ENCODE results near the gene CTNND2. TPM values are rescaled to one million over a fixed set of nuclear protein-coding genes. Genes with fewer than 3 reads are reported as not detected.

CTNND2 gene
- total RNA-seq, 1 donor from 2014 or later, result 6.9 TPM

GRCh38 chr5:10985091-10985720, 919.0 kb downstream of the CTNND2 start:
- Histone ChIP-seq H3K4me1 (no peaks in the 10 kb centered on the region), H3K9me3 (no peaks in the 10 kb centered on the region), H3K4me3 (no peak overlapping the region), H3K27ac (no peak overlapping the region), H3K36me3 (no peaks in the 10 kb centered on the region), H3K27me3 (peaks cover 4% of the 10 kb centered on the region)
- no peak for TF ChIP-seq CTCF (IDR thresholded peaks at IDR 0.05)
- DNase-seq (no peak), ATAC-seq (no peak)
- intact Hi-C loops (cut with DNase I), result no loop called here

DNA sequence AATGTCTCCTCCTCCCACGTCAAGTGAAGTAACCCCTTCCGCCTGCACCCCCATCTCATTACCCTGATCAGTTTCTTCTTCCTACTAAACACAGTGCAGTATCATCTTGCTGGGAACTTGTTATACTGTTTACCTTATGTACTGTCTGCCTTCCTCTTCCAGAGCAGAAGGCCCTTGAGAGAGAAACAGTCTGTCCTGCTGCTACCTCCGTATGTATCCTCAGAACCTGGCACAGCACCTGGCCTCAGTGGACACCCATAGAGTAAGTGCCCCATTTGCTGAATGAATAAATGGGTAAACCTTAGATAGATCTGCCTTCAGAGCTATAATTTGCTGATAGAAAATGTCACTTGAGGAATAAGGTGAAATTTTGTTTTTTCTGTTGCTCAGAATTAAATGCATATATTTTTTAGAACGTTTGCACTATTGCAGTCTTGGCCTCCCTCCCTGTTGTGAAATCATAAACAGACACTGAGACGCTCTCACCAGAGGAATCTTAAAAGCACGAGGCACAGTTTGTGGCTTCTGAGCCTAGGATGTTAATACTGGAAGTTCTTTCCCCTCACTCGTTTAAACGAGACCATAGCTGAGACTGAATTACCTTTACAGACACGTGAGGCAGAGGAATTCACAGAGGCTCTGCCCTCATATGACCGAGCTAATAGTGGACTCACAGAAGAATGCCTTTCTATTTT, 920.1 kb downstream of the CTNND2 start:
- no peak overlapping the region for H3K27ac ChIP-seq
- no peaks in the 10 kb centered on the region for H3K9me3 ChIP-seq
- DNase-seq (no peak), ATAC-seq (no peak)
- peaks cover 4% of the 10 kb centered on the region for H3K27me3 ChIP-seq
- no peak overlapping the region for H3K4me3 ChIP-seq
- TF ChIP-seq CTCF (IDR thresholded peaks at IDR 0.05), result no peak
- intact Hi-C loops (cut with DNase I), result no loop called here
- no peaks in the 10 kb centered on the region for H3K36me3 ChIP-seq
- no peaks in the 10 kb centered on the region for H3K4me1 ChIP-seq

DNA sequence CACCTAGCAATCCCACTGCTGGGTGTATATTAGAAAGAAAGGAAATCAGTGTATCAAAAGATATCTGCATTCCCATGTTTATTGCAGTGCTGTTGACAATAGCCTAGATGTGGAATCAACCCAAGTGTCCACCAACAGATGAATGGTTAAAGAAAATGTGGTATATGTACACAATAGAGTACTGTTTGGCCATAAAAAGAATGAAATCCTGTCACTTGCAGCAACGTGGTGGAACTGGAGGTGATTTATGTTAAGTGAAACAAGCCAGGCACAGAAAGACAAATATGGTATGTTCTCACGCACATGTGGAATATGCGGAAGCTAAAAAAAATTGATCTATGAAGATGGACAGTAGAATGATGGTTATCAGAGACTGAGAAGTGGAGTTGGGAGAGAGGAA, 921.6 kb downstream of the CTNND2 start:
- Histone ChIP-seq H3K9me3 (no peaks in the 10 kb centered on the region), H3K27me3 (peaks cover 4% of the 10 kb centered on the region), H3K27ac (no peak overlapping the region), H3K4me1 (no peaks in the 10 kb centered on the region), H3K36me3 (no peaks in the 10 kb centered on the region), H3K4me3 (no peak overlapping the region)
- TF ChIP-seq CTCF (IDR thresholded peaks at IDR 0.05), result no peak
- DNase-seq, result no peak
- intact Hi-C loops (cut with DNase I), result no loop called here
- ATAC-seq, result no peak

- Histone ChIP-seq H3K27ac (no peak overlapping the region), H3K4me1 (no peaks in the 10 kb centered on the region), H3K36me3 (no peaks in the 10 kb centered on the region), H3K9me3 (no peaks in the 10 kb centered on the region), H3K4me3 (no peak overlapping the region), H3K27me3 (peaks cover under 1% of the 10 kb centered on the region)
- no peak for DNase-seq
- ATAC-seq, result no peak
- intact Hi-C loops (cut with DNase I), result no loop called here
- no peak for TF ChIP-seq CTCF (IDR thresholded peaks at IDR 0.05)
Observed at GRCh38 chr5:10981932-10982331, 922.3 kb downstream of the CTNND2 start.

DNA sequence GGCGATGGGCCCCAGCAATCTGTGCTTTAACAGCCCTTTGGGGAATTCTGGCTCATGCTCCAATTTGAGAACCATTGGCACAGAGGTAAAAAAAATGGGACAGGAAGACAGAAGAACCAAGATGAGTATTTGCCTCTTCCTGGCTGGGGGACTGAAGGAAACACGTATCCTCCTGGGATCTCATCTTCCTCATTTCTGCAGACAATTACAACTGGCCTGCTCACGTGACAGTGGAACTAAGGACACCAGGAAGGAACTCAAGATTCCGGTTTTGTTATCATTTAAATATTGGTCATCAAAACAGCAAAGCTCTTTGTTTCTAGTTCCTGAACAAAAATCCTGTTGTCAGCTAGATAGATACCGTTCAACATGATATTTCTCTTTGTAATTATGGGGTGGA, 927.2 kb downstream of the CTNND2 start:
- Histone ChIP-seq H3K27ac (no peak overlapping the region), H3K9me3 (no peaks in the 10 kb centered on the region), H3K27me3 (no peaks in the 10 kb centered on the region), H3K4me1 (no peaks in the 10 kb centered on the region), H3K36me3 (no peaks in the 10 kb centered on the region), H3K4me3 (no peak overlapping the region)
- ATAC-seq, result no peak
- intact Hi-C loops (cut with DNase I), result no loop called here
- no peak for TF ChIP-seq CTCF (IDR thresholded peaks at IDR 0.05)
- no peak for DNase-seq
